OCI-LY7 (cell line): Measurements from ENCODE around the gene BHMT2. TPM values are rescaled to one million over a fixed set of nuclear protein-coding genes. Genes with fewer than 3 reads are reported as not detected.

ENCODE experiments used
- BruUV-seq: library from RNA; stranded (reverse); fragments of 400-500 nt; replicated peaks from 2 replicates; lab custom pipeline; 2021; lab: Mats Ljungman, UMichigan
- CTCF ChIA-PET: fragments of 300-600 bp; sonication (Branson Sonifier 250); formaldehyde crosslinking; loops from one replicate; lab custom pipeline; 2022; ENCODE audit warnings: antibody characterized with exemption; ENCODE audit not compliant: unreplicated experiment; lab: Charles Lee
- POLR2A ChIA-PET: fragments of 300-600 bp; sonication (Branson Sonifier 250); formaldehyde crosslinking; loops from one replicate; lab custom pipeline; 2022; ENCODE audit warnings: antibody characterized with exemption; lab: Charles Lee
- DNase-seq: peaks from one replicate; pipeline ENCODE4 v3.0.0-alpha.2; 2015; ENCODE audit warnings: low spot score
- H2AFZ ChIP-seq: fragments of 200-600 bp; sonication (generic), shearing (Covaris generic); 2 replicates; pipeline ENCODE4 v1.6.1; 2014; ENCODE audit warnings: mild to moderate bottlenecking, antibody characterized with exemption, low read length, moderate library complexity
- H3K27ac ChIP-seq: fragments of 200-600 bp; sonication (generic); 2 replicates; pipeline ENCODE4 v1.5.1; 2014; ENCODE audit warnings: mixed run types, low read depth, mild to moderate bottlenecking, moderate library complexity, low read length, inconsistent platforms; ENCODE audit not compliant: poor library complexity, severe bottlenecking
- H3K36me3 ChIP-seq: fragments of 200-600 bp; sonication (generic); 2 replicates; pipeline ENCODE4 v1.6.1; 2014; ENCODE audit warnings: mild to moderate bottlenecking, antibody characterized with exemption, low read length, moderate library complexity, mixed read lengths; ENCODE audit not compliant: insufficient read depth
- H3K4me1 ChIP-seq: fragments of 200-600 bp; sonication (generic); 2 replicates; pipeline ENCODE4 v1.5.1; 2014; ENCODE audit warnings: mild to moderate bottlenecking, low read length; ENCODE audit not compliant: insufficient read depth, poor library complexity, severe bottlenecking
- H3K4me2 ChIP-seq: fragments of 200-600 bp; sonication (generic); 2 replicates; pipeline ENCODE4 v1.6.1; 2014; ENCODE audit warnings: mild to moderate bottlenecking, low read length
- H3K4me3 ChIP-seq: fragments of 200-600 bp; sonication (generic); 2 replicates; pipeline ENCODE4 v1.5.1; 2014; ENCODE audit warnings: mild to moderate bottlenecking, low read depth, low read length; ENCODE audit not compliant: poor library complexity, severe bottlenecking
- H3K79me2 ChIP-seq: fragments of 200-600 bp; sonication (generic); 2 replicates; pipeline ENCODE4 v1.6.1; 2016; ENCODE audit warnings: low read depth, mild to moderate bottlenecking, low read length, moderate library complexity, mixed read lengths; ENCODE audit not compliant: insufficient read depth
- H3K9me2 ChIP-seq: fragments of 200-600 bp; sonication (generic); 2 replicates; pipeline ENCODE4 v1.6.1; 2016; ENCODE audit warnings: mild to moderate bottlenecking, low read length, mixed read lengths; ENCODE audit not compliant: insufficient read depth
- H3K9me3 ChIP-seq: fragments of 200-600 bp; sonication (generic); 2 replicates; pipeline ENCODE4 v1.6.1; 2014; ENCODE audit warnings: mild to moderate bottlenecking, mixed run types, low read length, mixed read lengths
- H4K20me1 ChIP-seq: fragments of 200-600 bp; sonication (generic); 2 replicates; pipeline ENCODE4 v1.6.1; 2014; ENCODE audit warnings: mild to moderate bottlenecking, antibody characterized with exemption, low read length, moderate library complexity, mixed read lengths; ENCODE audit not compliant: insufficient read depth
- EZH2phosphoT487 ChIP-seq: fragments of 200-600 bp; sonication (generic); IDR thresholded peaks from 2 replicates; pipeline ENCODE4 v1.6.1; 2018; ENCODE audit warnings: low read depth, borderline replicate concordance, mild to moderate bottlenecking, mixed run types, antibody characterized with exemption, low read length, moderate library complexity, mixed read lengths
- intact Hi-C: fragments of 100-400 bp; cut with micrococcal nuclease; formaldehyde crosslinking; loops from one replicate; pipeline ENCODE4 v1.10.0; 2022; ENCODE audit not compliant: unreplicated experiment
- total RNA-seq, 2 experiments: library from RNA; depleted of rRNA in 1 of 2; stranded (reverse); fragments of >200 nt in 1 of 2; shearing (Covaris generic) in 1 of 2; gene quantifications; 2 replicates each; pipeline ENCODE4 v1.2.3, GENCODE V29; 2014 to 2022
- TF ChIP-seq, protein P1 (sequence below): fragments of 200-600 bp; sonication (generic); conservative IDR thresholded peaks from 2 replicates; pipeline ENCODE4 v1.5.1; 2014; ENCODE audit warnings: mild to moderate bottlenecking, antibody characterized with exemption, low read length, moderate library complexity, mixed read lengths

BHMT2 gene
- total RNA-seq, 2 experiments from 2014 or later, result not detected

DNA sequence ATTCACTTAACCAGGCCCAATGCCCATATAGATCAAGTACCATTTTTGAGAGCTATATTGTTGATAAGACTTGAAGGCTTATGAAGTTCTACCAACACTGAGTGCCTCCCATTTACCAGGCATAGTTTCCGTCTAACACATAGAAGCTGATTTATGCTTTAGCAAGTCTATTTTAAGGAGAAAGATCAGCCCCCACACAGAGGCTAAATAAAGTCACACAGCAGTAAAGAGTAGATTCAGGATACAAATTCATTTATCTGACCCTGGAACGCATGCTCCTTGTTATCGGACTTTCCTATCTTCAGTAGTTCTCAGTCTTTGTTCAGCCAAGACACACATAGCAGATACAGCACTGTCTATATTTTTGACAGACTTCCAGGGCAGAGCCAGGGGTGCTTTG lies 34.3 kb upstream of the BHMT2 start:
- CTCF ChIA-PET, result no interaction called here
- Histone ChIP-seq H3K27ac (no peak overlapping the region), H3K4me1 (no peaks in the 10 kb centered on the region), H4K20me1 (no peaks in the 10 kb centered on the region), H3K4me2 (no peak overlapping the region), H3K79me2 (no peaks in the 10 kb centered on the region), H2AFZ (no peak overlapping the region), H3K9me3 (no peaks in the 10 kb centered on the region), H3K4me3 (no peak overlapping the region), H3K36me3 (no peaks in the 10 kb centered on the region), H3K9me2 (no peaks in the 10 kb centered on the region)
- DNase-seq, result no peak
- intact Hi-C loops, result no loop called here
- no TSS peak for BruUV-seq
- no peak for TF ChIP-seq EZH2phosphoT487
- TF ChIP-seq, protein P1, sequence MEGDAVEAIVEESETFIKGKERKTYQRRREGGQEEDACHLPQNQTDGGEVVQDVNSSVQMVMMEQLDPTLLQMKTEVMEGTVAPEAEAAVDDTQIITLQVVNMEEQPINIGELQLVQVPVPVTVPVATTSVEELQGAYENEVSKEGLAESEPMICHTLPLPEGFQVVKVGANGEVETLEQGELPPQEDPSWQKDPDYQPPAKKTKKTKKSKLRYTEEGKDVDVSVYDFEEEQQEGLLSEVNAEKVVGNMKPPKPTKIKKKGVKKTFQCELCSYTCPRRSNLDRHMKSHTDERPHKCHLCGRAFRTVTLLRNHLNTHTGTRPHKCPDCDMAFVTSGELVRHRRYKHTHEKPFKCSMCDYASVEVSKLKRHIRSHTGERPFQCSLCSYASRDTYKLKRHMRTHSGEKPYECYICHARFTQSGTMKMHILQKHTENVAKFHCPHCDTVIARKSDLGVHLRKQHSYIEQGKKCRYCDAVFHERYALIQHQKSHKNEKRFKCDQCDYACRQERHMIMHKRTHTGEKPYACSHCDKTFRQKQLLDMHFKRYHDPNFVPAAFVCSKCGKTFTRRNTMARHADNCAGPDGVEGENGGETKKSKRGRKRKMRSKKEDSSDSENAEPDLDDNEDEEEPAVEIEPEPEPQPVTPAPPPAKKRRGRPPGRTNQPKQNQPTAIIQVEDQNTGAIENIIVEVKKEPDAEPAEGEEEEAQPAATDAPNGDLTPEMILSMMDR, result no peak
- POLR2A ChIA-PET, result interaction anchor here (0.7 to 1.2 kb wide), 4 partner anchors 18 to 976 kb away, joined by 3 to 5 read pairs (median 4); no protein-coding TSS in a partner anchor

DNA sequence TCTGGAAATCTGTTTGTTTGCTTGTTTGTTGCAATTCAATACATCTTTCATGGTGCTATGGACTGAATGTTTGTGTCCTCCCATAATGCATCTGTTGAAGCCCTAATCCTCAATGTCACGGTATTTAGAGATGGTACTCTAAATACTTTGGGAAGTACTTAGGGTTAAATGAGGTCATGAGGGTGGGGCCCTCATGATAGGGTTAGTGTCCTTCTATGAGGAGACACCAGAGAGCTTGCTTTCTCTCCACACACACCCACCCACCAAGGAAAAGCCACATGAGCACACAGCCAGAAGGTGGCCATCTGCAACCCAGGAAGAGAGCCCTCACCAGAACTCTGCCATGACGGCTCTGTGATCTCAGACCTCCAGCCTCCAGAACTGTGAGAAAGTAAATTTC lies 32.8 kb upstream of the BHMT2 start:
- ChIA-PET POLR2A (no interaction called here), CTCF (no interaction called here)
- Histone ChIP-seq H3K9me3 (no peaks in the 10 kb centered on the region), H3K9me2 (no peaks in the 10 kb centered on the region), H3K4me3 (no peak overlapping the region), H2AFZ (no peak overlapping the region), H3K79me2 (no peaks in the 10 kb centered on the region), H3K4me2 (no peak overlapping the region), H4K20me1 (no peaks in the 10 kb centered on the region), H3K27ac (no peak overlapping the region), H3K36me3 (no peaks in the 10 kb centered on the region), H3K4me1 (no peaks in the 10 kb centered on the region)
- TF ChIP-seq EZH2phosphoT487, result no peak
- TF ChIP-seq, protein P1, result no peak
- no peak for DNase-seq
- no TSS peak for BruUV-seq
- intact Hi-C loops, result no loop called here

DNA sequence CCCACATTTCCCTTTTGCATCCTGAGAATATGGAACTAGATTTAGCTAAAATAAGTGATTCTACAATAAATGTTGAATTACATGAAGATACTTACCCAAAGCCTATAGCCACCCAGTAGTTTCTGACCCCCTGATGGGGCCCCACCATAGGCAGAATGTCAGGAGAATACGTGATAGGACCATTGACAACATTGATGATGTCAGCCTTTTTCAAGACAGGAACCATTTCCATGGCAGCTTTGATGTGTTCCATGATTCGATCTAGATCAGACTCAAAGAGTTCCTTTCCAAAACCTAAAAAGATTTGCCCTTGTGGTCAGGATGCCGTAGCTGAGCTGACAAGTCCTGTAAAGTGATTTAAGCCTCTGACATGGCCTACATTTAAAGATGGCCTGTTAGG lies 27.4 kb upstream of the BHMT2 start:
- Histone ChIP-seq H3K27ac (no peak overlapping the region), H3K9me3 (no peaks in the 10 kb centered on the region), H3K9me2 (0 out of 2 replicates have a peak, but pooled peaks cover 4% of the 10 kb centered on the region), H2AFZ (no peak overlapping the region), H3K79me2 (no peaks in the 10 kb centered on the region), H3K4me1 (no peaks in the 10 kb centered on the region), H3K4me2 (no peak overlapping the region), H3K4me3 (no peak overlapping the region), H3K36me3 (no peaks in the 10 kb centered on the region), H4K20me1 (no peaks in the 10 kb centered on the region)
- TF ChIP-seq EZH2phosphoT487, result no peak
- TF ChIP-seq, protein P1, result no peak
- ChIA-PET POLR2A (interaction anchor here (0.6 kb wide), 1 partner anchor 197 kb away, joined by 7 read pairs; no protein-coding TSS in a partner anchor), CTCF (no interaction called here)
- intact Hi-C loops, result no loop called here
- BruUV-seq, result no TSS peak
- no peak for DNase-seq
